Measurements from ENCODE around the gene TLCD1.

DNA sequence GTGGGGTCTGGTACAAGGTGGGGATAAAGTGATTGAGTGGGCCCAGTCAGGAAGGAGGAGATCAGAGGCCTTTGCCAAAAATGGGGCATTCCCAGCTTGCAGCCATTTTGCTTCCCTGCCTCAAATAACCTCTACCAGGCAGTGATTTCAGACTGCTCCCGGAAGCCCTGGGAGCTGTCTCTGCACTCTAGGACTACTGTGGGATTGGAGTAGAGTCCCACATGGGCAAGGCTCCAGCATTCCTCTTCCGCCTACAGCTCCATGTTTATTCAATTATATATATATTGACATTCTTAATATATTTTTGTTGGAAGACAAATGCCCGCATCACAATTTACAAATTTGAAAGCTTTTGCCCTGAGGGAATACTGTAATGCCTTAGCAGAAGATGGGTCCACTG, 50.5 kb downstream of the TLCD1 start:
- TF ChIP-seq, protein P1, sequence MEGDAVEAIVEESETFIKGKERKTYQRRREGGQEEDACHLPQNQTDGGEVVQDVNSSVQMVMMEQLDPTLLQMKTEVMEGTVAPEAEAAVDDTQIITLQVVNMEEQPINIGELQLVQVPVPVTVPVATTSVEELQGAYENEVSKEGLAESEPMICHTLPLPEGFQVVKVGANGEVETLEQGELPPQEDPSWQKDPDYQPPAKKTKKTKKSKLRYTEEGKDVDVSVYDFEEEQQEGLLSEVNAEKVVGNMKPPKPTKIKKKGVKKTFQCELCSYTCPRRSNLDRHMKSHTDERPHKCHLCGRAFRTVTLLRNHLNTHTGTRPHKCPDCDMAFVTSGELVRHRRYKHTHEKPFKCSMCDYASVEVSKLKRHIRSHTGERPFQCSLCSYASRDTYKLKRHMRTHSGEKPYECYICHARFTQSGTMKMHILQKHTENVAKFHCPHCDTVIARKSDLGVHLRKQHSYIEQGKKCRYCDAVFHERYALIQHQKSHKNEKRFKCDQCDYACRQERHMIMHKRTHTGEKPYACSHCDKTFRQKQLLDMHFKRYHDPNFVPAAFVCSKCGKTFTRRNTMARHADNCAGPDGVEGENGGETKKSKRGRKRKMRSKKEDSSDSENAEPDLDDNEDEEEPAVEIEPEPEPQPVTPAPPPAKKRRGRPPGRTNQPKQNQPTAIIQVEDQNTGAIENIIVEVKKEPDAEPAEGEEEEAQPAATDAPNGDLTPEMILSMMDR (IDR thresholded peaks at IDR 0.05; ENCODE audit: extremely low read depth in 1 of 2, insufficient read depth in 1 of 2, low read depth in 1 of 2, low read length in 2 of 2), result no peak
- TF ChIP-seq, protein P2, sequence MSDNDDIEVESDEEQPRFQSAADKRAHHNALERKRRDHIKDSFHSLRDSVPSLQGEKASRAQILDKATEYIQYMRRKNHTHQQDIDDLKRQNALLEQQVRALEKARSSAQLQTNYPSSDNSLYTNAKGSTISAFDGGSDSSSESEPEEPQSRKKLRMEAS (IDR thresholded peaks at IDR 0.05; ENCODE audit: insufficient read depth, insufficient read length), result no peak
- TF ChIP-seq POLR2A (IDR thresholded peaks at IDR 0.05; ENCODE audit: low read depth, low read length) (no peak), POLR2AphosphoS5 (IDR thresholded peaks at IDR 0.05; ENCODE audit: insufficient read depth, low read depth, low read length) (no peak), JUN (IDR thresholded peaks at IDR 0.05; ENCODE audit: borderline replicate concordance, insufficient read depth, insufficient read length, low read depth) (no peak), EZH2 (IDR thresholded peaks at IDR 0.05; ENCODE audit: borderline replicate concordance, low read depth, low read length, severe bottlenecking) (no peak), GATA2 (IDR thresholded peaks at IDR 0.05; ENCODE audit: insufficient read depth, insufficient read length, low read depth, low read length) (no peak)
